Vagina (tissue), 2 donors: Measurements from ENCODE around the gene KANSL3. TPM values are rescaled to one million over a fixed set of nuclear protein-coding genes. Genes with fewer than 3 reads are reported as not detected.

Experiments used
- DNase-seq, 2 donors: peaks; one replicate each; pipeline ENCODE4 v3.0.0-alpha.2; 2017; ENCODE audit errors: extremely low spot score in 2 of 2
- H3K27ac ChIP-seq: fragments of 200-600 bp; sonication (generic); one replicate; pipeline ENCODE4 v1.5.1; 2019
- H3K27me3 ChIP-seq: fragments of 200-600 bp; sonication (generic); one replicate; pipeline ENCODE4 v1.5.1; 2019
- H3K36me3 ChIP-seq, 2 donors: fragments of 200-600 bp; sonication (generic); one replicate each; pipeline ENCODE4 v1.5.1; 2017 to 2019
- H3K4me1 ChIP-seq: fragments of 200-600 bp; sonication (generic); one replicate; pipeline ENCODE4 v1.5.1; 2019
- H3K4me3 ChIP-seq, 2 donors: fragments of 200-600 bp; sonication (generic); 1 replicate in 1 of 2; 2 replicates in 1 of 2; pipeline ENCODE4 v1.5.1; 2016 to 2019
- H3K9me3 ChIP-seq: fragments of 200-600 bp; sonication (generic); one replicate; pipeline ENCODE4 v1.5.1; 2019
- CTCF ChIP-seq, 3 experiments: fragments of 450-650 bp in 2 of 3; fragments of 200-600 bp in 1 of 3; sonication (generic) in 1 of 3; IDR thresholded peaks; one replicate each; pipeline ENCODE4 v1.5.1; 2017 to 2019; ENCODE audit warnings: antibody characterized with exemption in 3 of 3, mild to moderate bottlenecking in 2 of 3, moderate library complexity in 2 of 3
- POLR2A ChIP-seq, 2 donors: fragments of 450-650 bp; IDR thresholded peaks; one replicate each; pipeline ENCODE4 v1.6.1; 2017; ENCODE audit warnings: antibody characterized with exemption in 2 of 2, mild to moderate bottlenecking in 2 of 2, moderate library complexity in 2 of 2
- POLR2AphosphoS5 ChIP-seq, 2 donors: sonication (generic); formaldehyde crosslinking; IDR thresholded peaks; one replicate each; pipeline ENCODE4 v1.9.0; 2017; ENCODE audit warnings: antibody characterized with exemption in 2 of 2, mild to moderate bottlenecking in 2 of 2, low read depth in 1 of 2; ENCODE audit not compliant: insufficient read depth in 1 of 2
- intact Hi-C: fragments of 100-400 bp; cut with DNase I; formaldehyde crosslinking; loops from one replicate; pipeline ENCODE4 v1.15.1; 2023
- total RNA-seq: library from RNA; depleted of rRNA; stranded (reverse); fragments of >200 nt; gene quantifications from one replicate; pipeline ENCODE4 v1.2.3, GENCODE V29; 2016

KANSL3 gene
- total RNA-seq, 1 donor from 2014 or later: 41.7 TPM

- Histone ChIP-seq H3K27me3 (no peaks in the 10 kb centered on the region), H3K27ac (no peak overlapping the region), H3K36me3 (peaks cover 0 to 41% of the 10 kb centered on the region in 2 donors), H3K4me3 (no peak overlapping the region), H3K4me1 (no peaks in the 10 kb centered on the region), H3K9me3 (no peaks in the 10 kb centered on the region)
- TF ChIP-seq CTCF (IDR thresholded peaks at IDR 0.05) (no peak), POLR2A (IDR thresholded peaks at IDR 0.05) (no peak), POLR2AphosphoS5 (IDR thresholded peaks at IDR 0.05; ENCODE audit: insufficient read depth in 1 of 2, low read depth in 1 of 2) (no peak)
- intact Hi-C loops: no loop called here
- no peak for DNase-seq
These were observed 46.6 kb downstream of the KANSL3 start for GRCh38 chr2:96591494-96591893.

GRCh38 chr2:96591054-96591453 is 47.1 kb downstream of the KANSL3 start:
- Histone ChIP-seq H3K27ac (no peak overlapping the region), H3K4me1 (no peaks in the 10 kb centered on the region), H3K27me3 (no peaks in the 10 kb centered on the region), H3K9me3 (no peaks in the 10 kb centered on the region), H3K4me3 (no peak overlapping the region), H3K36me3 (peaks cover 0 to 37% of the 10 kb centered on the region in 2 donors)
- TF ChIP-seq POLR2AphosphoS5 (IDR thresholded peaks at IDR 0.05; ENCODE audit: insufficient read depth in 1 of 2, low read depth in 1 of 2) (no peak), POLR2A (IDR thresholded peaks at IDR 0.05) (no peak), CTCF (IDR thresholded peaks at IDR 0.05) (no peak)
- intact Hi-C loops: no loop called here
- DNase-seq: no peak

- no peaks in the 10 kb centered on the region for H3K27me3 ChIP-seq
- intact Hi-C loops: no loop called here
- no peaks in the 10 kb centered on the region for H3K9me3 ChIP-seq
- H3K27ac ChIP-seq: no peak overlapping the region
- DNase-seq: no peak
- TF ChIP-seq POLR2A (IDR thresholded peaks at IDR 0.05) (no peak), CTCF (IDR thresholded peaks at IDR 0.05) (no peak), POLR2AphosphoS5 (IDR thresholded peaks at IDR 0.05; ENCODE audit: insufficient read depth in 1 of 2, low read depth in 1 of 2) (no peak)
- H3K4me1 ChIP-seq: no peaks in the 10 kb centered on the region
- no peak overlapping the region for H3K4me3 ChIP-seq
- peaks cover 0 to 7% of the 10 kb centered on the region in 2 donors for H3K36me3 ChIP-seq
These were observed 50.3 kb downstream of the KANSL3 start for GRCh38 chr2:96587843-96588242.

GRCh38 chr2:96584017-96584416 is 54.1 kb downstream of the KANSL3 start:
- Histone ChIP-seq H3K4me1 (no peaks in the 10 kb centered on the region), H3K36me3 (no peaks in the 10 kb centered on the region), H3K27me3 (no peaks in the 10 kb centered on the region), H3K9me3 (no peaks in the 10 kb centered on the region), H3K27ac (no peak overlapping the region), H3K4me3 (no peak overlapping the region)
- intact Hi-C loops: no loop called here
- DNase-seq: no peak
- TF ChIP-seq POLR2A (IDR thresholded peaks at IDR 0.05): no peak
- TF ChIP-seq POLR2AphosphoS5 (IDR thresholded peaks at IDR 0.05; ENCODE audit: insufficient read depth in 1 of 2, low read depth in 1 of 2): no peak
- TF ChIP-seq CTCF (IDR thresholded peaks at IDR 0.05): no peak

- no peak overlapping the region for H3K27ac ChIP-seq
These were observed 57.3 kb downstream of the KANSL3 start for GRCh38 chr2:96580771-96581170.

More at GRCh38 chr2:96580771-96581170, 57.3 kb downstream of the KANSL3 start:
- intact Hi-C loops: no loop called here
- Histone ChIP-seq H3K27me3 (no peaks in the 10 kb centered on the region), H3K9me3 (no peaks in the 10 kb centered on the region), H3K4me3 (no peak overlapping the region), H3K36me3 (no peaks in the 10 kb centered on the region), H3K4me1 (no peaks in the 10 kb centered on the region)
- TF ChIP-seq CTCF (IDR thresholded peaks at IDR 0.05) (no peak), POLR2AphosphoS5 (IDR thresholded peaks at IDR 0.05; ENCODE audit: insufficient read depth in 1 of 2, low read depth in 1 of 2) (no peak), POLR2A (IDR thresholded peaks at IDR 0.05) (no peak)
- DNase-seq: no peak
